Spinal cord (tissue), 10 donors: Measurements from ENCODE around the gene RAB6B. TPM values are rescaled to one million over a fixed set of nuclear protein-coding genes. Genes with fewer than 3 reads are reported as not detected.

Experiments used
- DNase-seq, 6 donors: peaks; one replicate each; pipeline versions ENCODE4 v3.0.0 to v3.0.0-alpha.2; 2013 to 2015; ENCODE audit warnings: low spot score in 6 of 6, low read depth in 4 of 6
- H3K27ac ChIP-seq: one replicate; pipeline ENCODE4 v1.5.1; 2013; ENCODE audit warnings: low read depth, low read length, control low read depth
- H3K27me3 ChIP-seq: one replicate; pipeline ENCODE4 v1.6.1; 2013; ENCODE audit warnings: low read length; ENCODE audit not compliant: control insufficient read depth, insufficient read depth
- H3K36me3 ChIP-seq: one replicate; pipeline ENCODE4 v1.6.1; 2013; ENCODE audit warnings: low read length; ENCODE audit not compliant: control insufficient read depth, insufficient read depth
- H3K4me1 ChIP-seq: one replicate; pipeline ENCODE4 v1.6.1; 2013; ENCODE audit warnings: low read length; ENCODE audit not compliant: control insufficient read depth, insufficient read depth
- H3K4me3 ChIP-seq: one replicate; pipeline ENCODE4 v1.5.1; 2013; ENCODE audit warnings: low read depth, low read length, control low read depth
- H3K9me3 ChIP-seq: one replicate; pipeline ENCODE4 v1.6.1; 2013; ENCODE audit warnings: low read length; ENCODE audit not compliant: control insufficient read depth, insufficient read depth
- WGBS: methylation state at CpG from one replicate; pipeline ENCODE4 v1.1.5; 2013; ENCODE audit warnings: missing lambda C conversion rate; ENCODE audit not compliant: insufficient coverage; 5-methylcytosine and 5-hydroxymethylcytosine counted together
- polyA plus RNA-seq, 2 donors: library from polyadenylated mRNA; unstranded; fragments of 120-200 nt; gene quantifications; one replicate each; pipeline ENCODE4 v1.2.1, GENCODE V29; 2013; ENCODE audit not compliant: insufficient read length in 2 of 2
- total RNA-seq, 2 donors: library from RNA; depleted of rRNA in 1 of 2; stranded (reverse); fragments of 120-200 nt in 1 of 2; fragments of >200 nt in 1 of 2; gene quantifications; one replicate each; pipeline versions ENCODE4 v1.2.3 to v1.2.4, GENCODE V29; 2013 to 2014
- donor health status: healthy.

RAB6B gene
- total and polyA plus RNA-seq, 4 donors = 38.3 to 226 (median 191) TPM

DNA sequence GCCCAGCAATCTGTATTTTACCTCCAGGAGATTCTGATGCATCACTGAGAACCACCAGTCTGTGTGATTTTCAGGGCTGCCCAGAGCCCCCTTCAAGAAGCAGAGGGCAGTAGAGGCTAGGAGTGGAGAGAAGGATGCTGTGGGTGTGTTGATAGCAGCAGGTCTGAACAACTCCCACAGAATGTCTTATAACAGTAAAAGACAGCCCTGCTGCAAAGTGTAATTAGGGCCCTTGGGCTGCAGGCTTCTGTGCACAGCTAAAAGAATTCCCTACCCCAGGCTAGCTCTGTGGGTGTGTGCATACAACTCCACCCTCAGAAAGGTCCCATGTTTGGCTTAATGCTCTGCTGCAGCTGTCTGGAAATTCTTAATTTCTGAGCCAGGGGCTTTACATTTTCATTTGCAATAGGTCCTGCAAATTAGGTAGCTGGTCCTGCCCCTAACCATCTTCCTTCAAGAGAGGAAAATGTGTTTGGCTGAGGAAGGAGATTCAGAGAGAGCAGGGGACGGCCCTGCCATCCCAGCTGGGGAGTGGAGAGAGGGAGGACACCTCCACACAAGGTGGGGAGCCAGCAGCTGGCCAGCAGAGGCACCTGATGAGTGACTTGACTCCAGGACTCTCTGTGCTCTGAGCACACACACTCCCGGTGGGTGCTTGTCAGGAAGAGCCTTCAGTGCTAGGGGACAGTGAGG is 43.2 kb upstream of the RAB6B start:
- Histone ChIP-seq H3K4me1 (peaks cover 5% of the 10 kb centered on the region), H3K4me3 (no peak overlapping the region), H3K27me3 (no peaks in the 10 kb centered on the region), H3K36me3 (no peaks in the 10 kb centered on the region), H3K9me3 (no peaks in the 10 kb centered on the region), H3K27ac (no peak overlapping the region)
- no peak for DNase-seq
- 90% methylated on average over 2 of the region's 2 CpGs for WGBS

DNA sequence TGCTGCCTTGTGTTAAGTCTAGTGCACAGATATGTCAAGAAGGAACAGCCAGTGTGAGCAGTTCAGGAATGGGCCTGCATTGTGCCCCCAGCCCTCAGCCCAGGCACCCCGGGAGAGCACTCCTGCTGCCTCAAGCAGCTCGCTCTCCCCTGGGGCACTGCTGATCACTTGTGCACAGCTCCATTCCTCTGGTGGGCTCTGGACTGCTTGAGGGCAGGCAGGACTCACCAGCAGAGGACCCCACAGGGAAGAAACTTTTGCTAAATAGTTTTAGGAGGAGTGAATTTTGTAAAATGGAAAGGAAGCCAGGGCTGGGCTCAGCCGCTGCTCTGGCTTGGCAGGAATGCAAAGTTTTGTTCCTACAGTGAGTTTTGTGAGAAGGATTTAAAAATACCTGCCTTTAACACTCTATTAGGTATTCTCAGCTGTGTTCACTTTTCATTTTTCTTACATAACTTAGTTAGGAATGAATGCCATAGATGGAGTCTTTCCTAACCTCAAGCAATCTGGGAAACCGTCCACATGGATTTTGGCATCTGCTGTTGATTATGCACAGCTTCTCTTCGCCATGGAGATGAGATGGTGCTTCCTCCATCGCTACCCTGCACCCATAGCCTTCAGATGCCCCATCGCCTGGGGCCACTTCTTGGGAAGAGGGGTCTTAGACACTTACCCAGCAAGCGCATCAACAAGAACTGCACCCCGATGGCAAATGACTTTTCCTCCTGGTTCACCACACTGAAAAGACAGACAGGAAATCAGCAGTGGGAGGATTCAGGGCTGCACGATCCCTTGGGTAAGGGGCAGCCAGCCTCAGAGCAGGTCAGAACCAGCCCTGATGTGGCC is 42.3 kb upstream of the RAB6B start:
- 90% methylated on average over 5 of the region's 10 CpGs for WGBS
- Histone ChIP-seq H3K27ac (no peak overlapping the region), H3K36me3 (no peaks in the 10 kb centered on the region), H3K9me3 (no peaks in the 10 kb centered on the region), H3K4me1 (peaks cover 5% of the 10 kb centered on the region), H3K27me3 (no peaks in the 10 kb centered on the region), H3K4me3 (no peak overlapping the region)
- peak in 1 of 6 donors; percentile 63 for DNase-seq

DNA sequence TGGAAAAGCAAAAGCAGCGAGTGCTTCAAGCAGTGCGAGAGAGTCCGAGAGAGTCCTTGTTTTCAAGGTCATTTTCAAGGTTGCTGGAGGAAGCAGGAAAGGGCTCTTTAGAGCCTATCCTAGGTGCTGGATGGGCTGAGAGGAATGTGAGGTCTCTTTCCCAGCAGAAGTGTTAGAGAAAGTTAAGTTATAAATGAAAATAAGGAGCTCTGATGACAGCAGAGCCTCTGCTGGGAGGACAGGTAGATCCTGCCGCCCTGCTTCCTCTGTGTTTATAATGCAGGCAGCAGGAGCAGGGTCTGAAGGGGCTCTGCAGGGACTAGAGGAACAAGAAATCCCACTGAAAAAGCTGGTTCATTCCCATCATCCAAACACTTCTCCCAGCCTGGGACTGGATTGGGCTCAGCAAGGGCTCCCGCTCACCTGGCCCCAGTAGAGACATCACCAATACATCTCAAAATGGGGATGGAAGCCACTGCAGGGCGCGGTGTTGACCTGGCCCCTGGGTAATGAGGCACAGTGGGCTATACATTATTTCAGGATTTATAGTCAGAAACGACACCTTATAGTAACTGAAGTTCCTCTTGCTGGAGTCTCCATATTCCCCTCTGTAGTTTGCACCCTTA is 41.5 kb upstream of the RAB6B start:
- H3K36me3 ChIP-seq = no peaks in the 10 kb centered on the region
- H3K4me3 ChIP-seq = no peak overlapping the region
- no peak for DNase-seq
- whole genome bisulfite sequencing = 77% methylated on average over 6 of the region's 8 CpGs
- H3K27me3 ChIP-seq = no peaks in the 10 kb centered on the region
- H3K4me1 ChIP-seq = peaks cover 5% of the 10 kb centered on the region
- H3K27ac ChIP-seq = no peak overlapping the region
- no peaks in the 10 kb centered on the region for H3K9me3 ChIP-seq

DNA sequence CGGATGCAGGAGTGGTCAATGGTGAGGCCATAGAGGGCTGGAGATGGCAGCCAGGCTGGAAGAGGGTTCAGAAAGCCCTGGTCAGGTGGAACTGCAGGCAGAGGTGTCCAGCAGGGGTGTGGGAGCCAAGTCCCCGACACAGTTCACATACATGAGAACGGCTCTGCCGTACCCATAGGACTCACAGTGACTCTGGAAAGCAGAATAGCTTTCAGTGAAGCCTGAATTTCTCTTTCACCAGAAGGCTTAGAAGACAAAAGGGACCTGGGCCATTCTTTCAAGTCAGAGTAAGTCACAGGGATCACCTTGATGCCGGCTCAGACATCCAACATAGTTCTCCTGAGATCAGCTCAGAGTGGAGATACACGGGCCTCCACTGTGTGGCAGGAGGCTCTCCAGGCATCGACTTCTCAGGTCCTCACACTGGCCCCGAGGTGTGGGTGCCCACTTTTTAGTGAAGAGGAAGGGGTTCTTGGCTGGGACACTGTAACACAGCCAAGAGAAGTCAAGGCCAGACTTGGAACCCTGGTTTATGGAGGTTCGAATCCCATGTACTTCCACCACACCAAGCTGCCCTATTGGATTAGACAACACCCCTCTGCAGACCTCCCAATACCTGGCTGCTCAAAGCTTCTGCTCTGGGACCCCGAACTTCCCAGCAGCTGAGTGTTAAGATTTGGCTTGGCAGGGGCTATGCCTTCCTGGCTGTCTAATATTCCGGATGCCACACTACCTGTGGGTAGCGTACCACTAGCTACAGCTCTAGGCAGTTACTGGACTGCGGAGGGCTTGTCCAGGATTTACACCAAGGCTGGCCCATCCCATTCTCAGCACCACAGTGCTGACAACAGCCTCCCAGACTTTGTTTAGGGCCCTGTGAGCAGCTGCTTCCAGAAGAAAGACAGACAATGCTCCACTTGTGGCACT is 40.4 kb upstream of the RAB6B start:
- Histone ChIP-seq H3K4me1 (no peaks in the 10 kb centered on the region), H3K27ac (no peak overlapping the region), H3K9me3 (no peaks in the 10 kb centered on the region), H3K4me3 (no peak overlapping the region), H3K27me3 (no peaks in the 10 kb centered on the region), H3K36me3 (no peaks in the 10 kb centered on the region)
- WGBS = 83% methylated on average over 10 of the region's 13 CpGs
- DNase-seq = peak in 1 of 6 donors; percentile 0

DNA sequence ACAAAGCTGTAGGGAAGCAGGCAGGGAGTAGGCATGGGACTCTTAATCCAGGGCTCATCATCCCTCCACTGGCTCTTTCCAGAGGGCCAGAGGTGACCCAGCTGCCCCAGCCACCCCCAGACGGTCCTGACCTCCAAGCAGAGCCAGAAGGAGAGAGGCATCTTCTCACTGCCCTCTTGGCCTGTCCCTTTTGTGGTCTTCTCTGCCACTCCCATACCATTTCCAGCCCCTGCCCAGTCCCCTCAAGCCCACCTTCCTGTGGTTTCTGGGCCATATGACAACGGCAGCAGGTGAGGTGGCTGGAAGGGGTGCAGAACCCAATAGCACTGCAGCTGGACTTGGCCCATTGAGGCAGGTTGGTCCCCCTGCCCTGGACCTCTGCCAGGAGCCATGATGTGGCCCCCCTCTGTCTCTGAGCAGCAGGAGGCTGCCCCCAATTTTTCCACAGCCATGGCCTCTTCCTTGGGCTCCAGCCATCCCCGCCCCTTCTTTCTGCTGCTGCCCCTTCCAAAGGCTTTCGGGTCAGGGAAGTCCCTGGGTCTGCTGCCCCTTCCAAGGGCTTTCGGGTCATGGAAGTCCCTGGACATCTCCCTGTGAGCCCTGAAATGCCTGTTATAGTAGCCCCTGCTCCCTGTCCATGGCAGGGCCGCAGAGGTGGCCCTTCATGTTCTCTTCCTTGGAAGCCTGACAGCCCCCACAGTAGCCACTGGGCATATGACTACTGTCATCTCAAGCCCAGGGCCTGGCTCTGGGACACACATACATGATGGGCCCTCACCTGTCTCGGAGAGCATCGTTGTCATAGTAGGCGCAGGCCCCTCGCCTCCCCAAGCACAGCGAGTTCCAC is 39.5 kb upstream of the RAB6B start:
- DNase-seq = peak in 1 of 6 donors; percentile 0
- Histone ChIP-seq H3K4me1 (no peaks in the 10 kb centered on the region), H3K9me3 (no peaks in the 10 kb centered on the region), H3K27ac (no peak overlapping the region), H3K36me3 (no peaks in the 10 kb centered on the region), H3K27me3 (no peaks in the 10 kb centered on the region), H3K4me3 (no peak overlapping the region)
- 94% methylated on average over 11 of the region's 11 CpGs for WGBS

DNA sequence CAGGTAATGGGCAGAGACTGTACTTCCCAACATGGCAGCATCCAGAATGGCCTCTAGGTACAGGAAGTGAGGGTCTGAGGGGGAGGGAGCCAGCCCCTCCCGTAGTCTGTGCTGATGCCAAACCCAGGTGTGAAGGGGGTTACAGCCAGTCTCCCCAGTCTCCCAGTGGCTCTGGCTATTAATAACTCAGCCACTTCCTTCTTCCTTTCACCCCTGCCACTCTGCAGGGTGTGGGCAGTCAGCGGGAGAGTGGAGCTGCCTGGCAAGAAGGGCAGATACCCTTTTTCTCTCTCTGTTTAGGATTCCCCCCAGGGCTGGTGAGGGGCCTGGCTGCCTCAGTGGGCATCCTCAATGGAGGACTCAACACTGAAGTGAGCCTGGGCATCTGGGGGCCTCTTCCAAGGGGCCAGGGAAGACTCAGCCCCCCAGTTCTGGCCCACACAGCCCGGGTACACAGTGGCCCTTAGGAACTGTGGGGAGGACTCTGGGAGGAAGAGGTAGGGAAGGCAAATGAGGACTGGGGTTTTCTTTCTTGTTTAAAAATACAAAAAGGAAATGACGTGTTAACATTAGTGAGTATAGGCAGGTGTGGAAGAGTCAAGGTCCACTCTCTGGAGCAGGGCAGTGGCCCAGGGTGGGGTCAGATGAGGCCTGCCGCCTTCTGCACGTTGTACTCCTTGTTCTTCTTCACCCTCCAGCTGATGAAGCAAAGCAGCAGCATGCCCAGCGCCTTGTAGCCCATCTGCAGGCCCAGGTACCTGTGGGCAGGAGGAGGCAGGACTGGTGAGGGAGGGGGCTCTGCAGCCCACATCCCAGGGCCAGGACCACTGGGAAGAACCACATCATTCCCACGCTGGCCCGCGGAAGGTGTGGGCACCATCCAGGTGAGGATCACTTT is 38.6 kb upstream of the RAB6B start:
- 94% methylated on average over 7 of the region's 10 CpGs for WGBS
- H3K27me3 ChIP-seq = no peaks in the 10 kb centered on the region
- no peak overlapping the region for H3K27ac ChIP-seq
- no peaks in the 10 kb centered on the region for H3K36me3 ChIP-seq
- no peak for DNase-seq
- H3K4me3 ChIP-seq = no peak overlapping the region
- no peaks in the 10 kb centered on the region for H3K9me3 ChIP-seq
- H3K4me1 ChIP-seq = no peaks in the 10 kb centered on the region

DNA sequence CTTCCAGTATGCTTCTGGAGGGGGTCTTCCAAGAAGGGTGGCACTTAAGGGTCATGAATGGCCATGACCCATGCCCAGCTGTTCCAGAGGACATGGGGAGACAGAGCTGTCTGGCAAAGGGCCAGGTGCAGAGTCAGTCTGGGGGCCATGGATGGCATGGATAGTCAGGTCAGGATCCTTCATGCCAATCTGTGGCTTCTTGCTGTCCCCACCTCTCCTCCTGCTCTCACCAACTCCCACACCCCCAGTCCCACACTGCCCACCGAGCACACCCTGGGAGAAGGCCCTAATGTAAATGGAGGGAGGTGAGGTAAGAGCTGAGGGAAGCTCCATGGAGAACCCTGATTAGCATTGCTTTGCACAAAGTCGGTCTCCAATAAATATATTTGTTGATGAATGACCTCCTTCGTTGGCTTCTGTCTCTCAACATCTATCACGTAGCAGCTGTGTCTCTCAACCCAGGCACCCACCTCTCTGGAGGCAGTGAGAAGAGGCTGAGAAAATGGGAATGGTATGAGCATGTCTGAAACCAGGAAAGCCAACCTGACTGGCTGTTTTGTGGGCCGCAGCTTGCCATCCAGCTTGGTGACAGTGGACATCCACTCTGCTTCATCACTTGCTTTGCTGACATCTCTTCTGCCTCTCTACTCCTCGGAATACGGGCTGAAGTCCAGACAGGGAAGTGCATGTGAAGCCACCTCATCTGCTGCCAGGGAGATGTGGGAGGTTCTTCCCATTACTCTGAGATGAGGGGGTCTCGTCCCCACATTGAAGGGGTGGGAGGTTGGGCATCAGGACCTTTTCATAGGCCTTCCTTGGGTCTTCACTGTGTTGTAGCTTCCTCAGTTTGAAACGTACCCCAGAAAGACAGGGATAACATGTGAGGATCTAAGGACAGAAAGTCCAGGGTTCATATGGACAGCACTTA is 37.7 kb upstream of the RAB6B start:
- Histone ChIP-seq H3K9me3 (no peaks in the 10 kb centered on the region), H3K27me3 (peaks cover 2% of the 10 kb centered on the region), H3K27ac (no peak overlapping the region), H3K36me3 (no peaks in the 10 kb centered on the region), H3K4me3 (no peak overlapping the region), H3K4me1 (peaks cover 2% of the 10 kb centered on the region)
- peak in 1 of 6 donors; percentile 1 for DNase-seq
- 91% methylated on average over 7 of the region's 9 CpGs for WGBS
